ENCODE measurements around the gene TYW3. TPM values are rescaled to one million over a fixed set of nuclear protein-coding genes. Genes with fewer than 3 reads are reported as not detected.

TYW3 gene
- total RNA-seq, 6 experiments from 2014 or later, result 20.7 to 27.6 (median 24.9) TPM

GRCh38 chr1:74715806-74716205 is 17.1 kb upstream of the TYW3 start:
- DNase-seq, result no peak
- H3K27me3 Mint-ChIP-seq (ENCODE audit: insufficient read depth), result no peaks in the 10 kb centered on the region
- peaks cover 7% of the 10 kb centered on the region for H3K36me3 Mint-ChIP-seq (ENCODE audit: low read depth)
- no peak overlapping the region for H3K27ac Mint-ChIP-seq
- no peaks in the 10 kb centered on the region for H3K9me3 Mint-ChIP-seq
- peaks cover 12% of the 10 kb centered on the region; the same call in 1 of the 2 replicates for H3K4me1 Mint-ChIP-seq (ENCODE audit: low read depth)
- H3K4me3 Mint-ChIP-seq, result no peak overlapping the region
- TF ChIP-seq CTCF (IDR thresholded peaks at IDR 0.05), result no peak

- H3K36me3 Mint-ChIP-seq (ENCODE audit: low read depth), result peaks cover 1% of the 10 kb centered on the region
- no peak for DNase-seq
- no peak overlapping the region for H3K27ac Mint-ChIP-seq
- no peaks in the 10 kb centered on the region for H3K9me3 Mint-ChIP-seq
- no peak overlapping the region for H3K4me3 Mint-ChIP-seq
- no peak for TF ChIP-seq CTCF (IDR thresholded peaks at IDR 0.05)
- peaks cover 13% of the 10 kb centered on the region; the same call in 1 of the 2 replicates for H3K4me1 Mint-ChIP-seq (ENCODE audit: low read depth)
- no peaks in the 10 kb centered on the region for H3K27me3 Mint-ChIP-seq (ENCODE audit: insufficient read depth)
Observed at GRCh38 chr1:74716822-74717221, 16.1 kb upstream of the TYW3 start.

GRCh38 chr1:74717626-74718025 is 15.3 kb upstream of the TYW3 start:
- no peak for DNase-seq
- Mint-ChIP-seq H3K4me1 (ENCODE audit: low read depth) (peaks cover 12% of the 10 kb centered on the region; the same call in 1 of the 2 replicates), H3K27ac (no peak overlapping the region), H3K27me3 (ENCODE audit: insufficient read depth) (no peaks in the 10 kb centered on the region), H3K9me3 (no peaks in the 10 kb centered on the region), H3K4me3 (no peak overlapping the region), H3K36me3 (ENCODE audit: low read depth) (peaks cover 6% of the 10 kb centered on the region)
- TF ChIP-seq CTCF (IDR thresholded peaks at IDR 0.05), result no peak

- Mint-ChIP-seq H3K27me3 (ENCODE audit: insufficient read depth) (no peaks in the 10 kb centered on the region), H3K4me1 (ENCODE audit: low read depth) (peaks cover 34% of the 10 kb centered on the region), H3K4me3 (no peak overlapping the region), H3K27ac (no peak overlapping the region), H3K36me3 (ENCODE audit: low read depth) (peaks cover 32% of the 10 kb centered on the region), H3K9me3 (peaks cover 3% of the 10 kb centered on the region; the same call in 1 of the 2 replicates)
- no peak for DNase-seq
- no peak for TF ChIP-seq CTCF (IDR thresholded peaks at IDR 0.05)
Observed at GRCh38 chr1:74726063-74726462, 6.9 kb upstream of the TYW3 start.

- Mint-ChIP-seq H3K9me3 (peaks cover 3% of the 10 kb centered on the region; the same call in 1 of the 2 replicates), H3K27me3 (ENCODE audit: insufficient read depth) (no peaks in the 10 kb centered on the region), H3K27ac (peak overlapping the region; percentile 69), H3K36me3 (ENCODE audit: low read depth) (peaks cover 26% of the 10 kb centered on the region), H3K4me3 (peak overlapping the region; percentile 82), H3K4me1 (ENCODE audit: low read depth) (peaks cover 39% of the 10 kb centered on the region)
- DNase-seq, result no peak
- no peak for TF ChIP-seq CTCF (IDR thresholded peaks at IDR 0.05)
Observed at GRCh38 chr1:74728736-74729135, 4.2 kb upstream of the TYW3 start.

All from HFFc6 (cell line).